HCT116 (cell line): ENCODE results near the gene THSD7B. TPM values are rescaled to one million over a fixed set of nuclear protein-coding genes. Genes with fewer than 3 reads are reported as not detected.

ENCODE experiments used
- ATAC-seq: fragments of 200-7000 bp; cut with Tn5 transposase; 2 replicates; pipeline ENCODE4 v1.9.1; 2020; ENCODE audit warnings: mild to moderate bottlenecking, moderate library complexity
- BruUV-seq: library from RNA; stranded (reverse); fragments of 400-500 nt; replicated peaks from 2 replicates; lab custom pipeline; 2021; lab: Mats Ljungman, UMichigan
- CTCF ChIA-PET: fragments of 300-600 bp; sonication (Branson Sonifier 250); formaldehyde crosslinking; loops from one replicate; lab custom pipeline; 2021; ENCODE audit warnings: antibody characterized with exemption; lab: Charles Lee
- POLR2A ChIA-PET: fragments of 300-600, 350-600 bp; sonication (Branson Sonifier 250); formaldehyde crosslinking; loops from one replicate; lab custom pipeline; 2021; ENCODE audit warnings: antibody characterized with exemption; lab: Charles Lee
- RAD21 ChIA-PET, 2 experiments: fragments of 300-600 bp; sonication (Branson Sonifier 250); formaldehyde crosslinking; loops; one replicate each; lab custom pipeline; 2023; ENCODE audit warnings: low total read pairs in 2 of 2; ENCODE audit not compliant: uncharacterized antibody in 2 of 2, unreplicated experiment in 2 of 2, low non-redundant PET in 1 of 2; lab: Charles Lee
- DNase-seq: peaks from one replicate; pipeline ENCODE4 v3.0.0-alpha.2; 2010; ENCODE audit warnings: low read depth, low spot score
- H2AFZ ChIP-seq: fragments of 200-600 bp; shearing (Covaris generic), sonication (generic); 2 replicates; pipeline ENCODE4 v1.6.1; 2017; ENCODE audit warnings: low read depth, mixed run types, mixed read lengths, antibody characterized with exemption, low read length; ENCODE audit not compliant: poor library complexity, severe bottlenecking
- H3K27ac ChIP-seq: 2 replicates; pipeline ENCODE4 v1.5.1; 2012; ENCODE audit warnings: low read depth, low read length
- H3K27me3 ChIP-seq: fragments of 200-600 bp; sonication (generic); 2 replicates; pipeline ENCODE4 v1.6.1; 2016; ENCODE audit warnings: mixed run types, low read length, mixed read lengths; ENCODE audit not compliant: insufficient read depth
- H3K36me3 ChIP-seq, 2 experiments: fragments of 200-500 bp in 1 of 2; fragments of 200-600 bp in 1 of 2; sonication (Bioruptor generic) in 1 of 2; sonication (generic) in 1 of 2; 2 replicates each; pipeline versions ENCODE4 v1.5.1 to v1.6.1; 2014 to 2016; ENCODE audit warnings: low read length in 2 of 2, inconsistent platforms in 1 of 2, mixed read lengths in 1 of 2, mixed run types in 1 of 2; ENCODE audit not compliant: insufficient read depth in 2 of 2, control insufficient read depth in 1 of 2
- H3K4me1 ChIP-seq, 2 experiments: fragments of 200-600 bp in 1 of 2; sonication (generic) in 1 of 2; 2 replicates each; pipeline versions ENCODE4 v1.5.1 to v1.6.1; 2012 to 2017; ENCODE audit warnings: low read length in 2 of 2, inconsistent platforms in 1 of 2, mild to moderate bottlenecking in 1 of 2, mixed read lengths in 1 of 2, mixed run types in 1 of 2, moderate library complexity in 1 of 2; ENCODE audit not compliant: insufficient read depth in 2 of 2, control insufficient read depth in 1 of 2
- H3K4me2 ChIP-seq: fragments of 200-600 bp; sonication (generic); 2 replicates; pipeline ENCODE4 v1.6.1; 2017; ENCODE audit warnings: mixed run types, low read length, mixed read lengths
- H3K4me3 ChIP-seq, 2 experiments: fragments of 200-600 bp in 1 of 2; sonication (generic) in 1 of 2; replicated peaks in 1 of 2; 2 replicates each; pipeline ENCODE4 v1.5.1; 2011 to 2016; ENCODE audit warnings: low read length in 2 of 2, control low read depth in 1 of 2, low read depth in 1 of 2, mild to moderate bottlenecking in 1 of 2, mixed read lengths in 1 of 2, mixed run types in 1 of 2
- H3K79me2 ChIP-seq: fragments of 200-600 bp; sonication (generic); 2 replicates; pipeline ENCODE4 v1.6.1; 2017; ENCODE audit warnings: mild to moderate bottlenecking, mixed run types, low read length, moderate library complexity, mixed read lengths; ENCODE audit not compliant: insufficient read depth
- H3K9ac ChIP-seq: fragments of 200-600 bp; sonication (generic); 2 replicates; pipeline ENCODE4 v1.6.1; 2016; ENCODE audit warnings: low read length, mixed read lengths
- H3K9me2 ChIP-seq: fragments of 200-600 bp; sonication (generic), shearing (Covaris generic); 2 replicates; pipeline ENCODE4 v1.6.1; 2017; ENCODE audit warnings: mixed run types, mild to moderate bottlenecking, moderate library complexity; ENCODE audit not compliant: insufficient read depth
- H3K9me3 ChIP-seq, 2 experiments: fragments of 200-500 bp in 1 of 2; fragments of 200-600 bp in 1 of 2; sonication (Bioruptor generic) in 1 of 2; sonication (generic) in 1 of 2; 2 replicates each; pipeline ENCODE4 v1.6.1; 2014 to 2017; ENCODE audit warnings: low read length in 2 of 2, mixed read lengths in 2 of 2, inconsistent platforms in 1 of 2, low read depth in 1 of 2, mild to moderate bottlenecking in 1 of 2, mixed run types in 1 of 2, moderate library complexity in 1 of 2; ENCODE audit not compliant: control insufficient read depth in 1 of 2, insufficient read depth in 1 of 2
- H4K20me1 ChIP-seq: fragments of 200-600 bp; sonication (generic), shearing (Covaris generic); 2 replicates; pipeline ENCODE4 v1.6.1; 2017; ENCODE audit warnings: mixed run types, mild to moderate bottlenecking, moderate library complexity; ENCODE audit not compliant: insufficient read depth
- CBX3 ChIP-seq: IDR thresholded peaks from 2 replicates; pipeline ENCODE4 v1.6.1; 2012; ENCODE audit warnings: low read depth
- CEBPB ChIP-seq: IDR thresholded peaks from 2 replicates; pipeline ENCODE4 v1.6.1; 2012; ENCODE audit warnings: low read depth
- EGR1 ChIP-seq: IDR thresholded peaks from 2 replicates; pipeline ENCODE4 v1.6.1; 2012; ENCODE audit warnings: low read depth
- ELF1 ChIP-seq: IDR thresholded peaks from 2 replicates; pipeline ENCODE4 v1.6.1; 2012; ENCODE audit warnings: low read depth, borderline replicate concordance
- EZH2phosphoT487 ChIP-seq: fragments of 200-600 bp; IDR thresholded peaks from 2 replicates; pipeline ENCODE4 v1.6.1; 2018; ENCODE audit warnings: antibody characterized with exemption, borderline replicate concordance
- FOSL1 ChIP-seq: IDR thresholded peaks from 2 replicates; pipeline ENCODE4 v1.6.1; 2012; ENCODE audit warnings: low read depth
- JUND ChIP-seq: IDR thresholded peaks from 2 replicates; pipeline ENCODE4 v1.6.1; 2012
- MAX ChIP-seq: IDR thresholded peaks from 2 replicates; pipeline ENCODE4 v1.6.1; 2012
- POLR2AphosphoS5 ChIP-seq: IDR thresholded peaks from 2 replicates; pipeline ENCODE4 v1.6.1; 2011; ENCODE audit warnings: mild to moderate bottlenecking, low read depth, low read length, moderate library complexity
- RAD21 ChIP-seq: IDR thresholded peaks from 2 replicates; pipeline ENCODE4 v1.6.1; 2012; ENCODE audit warnings: low read depth, mild to moderate bottlenecking
- REST ChIP-seq: IDR thresholded peaks from 2 replicates; pipeline ENCODE4 v1.6.1; 2012; ENCODE audit warnings: low read depth
- SIN3A ChIP-seq: IDR thresholded peaks from 2 replicates; pipeline ENCODE4 v1.6.1; 2012; ENCODE audit warnings: low read depth
- SP1 ChIP-seq: IDR thresholded peaks from 2 replicates; pipeline ENCODE4 v1.6.1; 2012; ENCODE audit warnings: low read depth
- SRF ChIP-seq: IDR thresholded peaks from 2 replicates; pipeline ENCODE4 v1.6.1; 2012; ENCODE audit warnings: low read depth
- TCF7L2 ChIP-seq: IDR thresholded peaks from 2 replicates; pipeline ENCODE4 v1.7.0; 2011; ENCODE audit warnings: borderline replicate concordance, inconsistent platforms; ENCODE audit not compliant: insufficient read depth, insufficient read length; ENCODE audit errors: extremely low read depth
- YY1 ChIP-seq: IDR thresholded peaks from 2 replicates; pipeline ENCODE4 v1.6.1; 2011; ENCODE audit warnings: low read length, low read depth, moderate library complexity, mild to moderate bottlenecking; ENCODE audit not compliant: insufficient replicate concordance; ENCODE audit errors: extremely low read depth
- ZFX ChIP-seq: fragments of 450-650 bp; IDR thresholded peaks from 2 replicates; pipeline ENCODE4 v1.6.1; 2017
- intact Hi-C: fragments of 100-400 bp; cut with micrococcal nuclease; formaldehyde crosslinking; loops from 2 replicates; pipeline ENCODE4 v1.10.0; 2022
- total RNA-seq: library from RNA; stranded (reverse); gene quantifications from one replicate; pipeline ENCODE4 v1.2.1, GENCODE V29; 2021; ENCODE audit not compliant: unreplicated experiment
- TF ChIP-seq, protein P1 (sequence below), 3 experiments: fragments of 200-600 bp in 1 of 3; sonication (generic) in 1 of 3; IDR thresholded peaks in 2 of 3; conservative IDR thresholded peaks in 1 of 3; 2 replicates each; pipeline ENCODE4 v1.5.1; 2012 to 2017; ENCODE audit warnings: low read depth in 2 of 3, low read length in 2 of 3, antibody characterized with exemption in 1 of 3, borderline replicate concordance in 1 of 3, control low read depth in 1 of 3, mild to moderate bottlenecking in 1 of 3, mixed read lengths in 1 of 3, mixed run types in 1 of 3, moderate library complexity in 1 of 3; ENCODE audit not compliant: insufficient read depth in 1 of 3
- TF ChIP-seq, protein P2 (sequence below): IDR thresholded peaks from 2 replicates; pipeline ENCODE4 v1.6.1; 2012

The THSD7B gene
- total RNA-seq, 1 experiment from 2014 or later: not detected

GRCh38 chr2:137411585-137411984, 646.2 kb downstream of the THSD7B start:
- H4K20me1 ChIP-seq: no peaks in the 10 kb centered on the region
- no TSS peak for BruUV-seq
- RAD21 ChIA-PET: no interaction called here
- no peaks in the 10 kb centered on the region for H3K79me2 ChIP-seq
- POLR2A ChIA-PET: no interaction called here
- H3K9ac ChIP-seq: no peak overlapping the region
- DNase-seq (no peak), ATAC-seq (no peak)
- H2AFZ ChIP-seq: no peak overlapping the region
- CTCF ChIA-PET: no interaction called here
- TF ChIP-seq, protein P1, sequence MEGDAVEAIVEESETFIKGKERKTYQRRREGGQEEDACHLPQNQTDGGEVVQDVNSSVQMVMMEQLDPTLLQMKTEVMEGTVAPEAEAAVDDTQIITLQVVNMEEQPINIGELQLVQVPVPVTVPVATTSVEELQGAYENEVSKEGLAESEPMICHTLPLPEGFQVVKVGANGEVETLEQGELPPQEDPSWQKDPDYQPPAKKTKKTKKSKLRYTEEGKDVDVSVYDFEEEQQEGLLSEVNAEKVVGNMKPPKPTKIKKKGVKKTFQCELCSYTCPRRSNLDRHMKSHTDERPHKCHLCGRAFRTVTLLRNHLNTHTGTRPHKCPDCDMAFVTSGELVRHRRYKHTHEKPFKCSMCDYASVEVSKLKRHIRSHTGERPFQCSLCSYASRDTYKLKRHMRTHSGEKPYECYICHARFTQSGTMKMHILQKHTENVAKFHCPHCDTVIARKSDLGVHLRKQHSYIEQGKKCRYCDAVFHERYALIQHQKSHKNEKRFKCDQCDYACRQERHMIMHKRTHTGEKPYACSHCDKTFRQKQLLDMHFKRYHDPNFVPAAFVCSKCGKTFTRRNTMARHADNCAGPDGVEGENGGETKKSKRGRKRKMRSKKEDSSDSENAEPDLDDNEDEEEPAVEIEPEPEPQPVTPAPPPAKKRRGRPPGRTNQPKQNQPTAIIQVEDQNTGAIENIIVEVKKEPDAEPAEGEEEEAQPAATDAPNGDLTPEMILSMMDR (IDR thresholded peaks at IDR 0.05 in 2 of 3, conservative IDR thresholded peaks at IDR 0.05 in 1 of 3; ENCODE audit: borderline replicate concordance in 1 of 3, insufficient read depth in 1 of 3, low read depth in 2 of 3, low read length in 2 of 3): no peak
- no peak for TF ChIP-seq SP1
- no peak for TF ChIP-seq TCF7L2
- TF ChIP-seq MAX: no peak
- TF ChIP-seq SIN3A: no peak
- no peak for TF ChIP-seq JUND
- TF ChIP-seq, protein P2, sequence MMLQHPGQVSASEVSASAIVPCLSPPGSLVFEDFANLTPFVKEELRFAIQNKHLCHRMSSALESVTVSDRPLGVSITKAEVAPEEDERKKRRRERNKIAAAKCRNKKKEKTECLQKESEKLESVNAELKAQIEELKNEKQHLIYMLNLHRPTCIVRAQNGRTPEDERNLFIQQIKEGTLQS: no peak
- no peak for TF ChIP-seq EGR1
- TF ChIP-seq CEBPB: no peak
- TF ChIP-seq RAD21: no peak
- TF ChIP-seq SRF: no peak
- TF ChIP-seq ZFX: no peak
- no peak for TF ChIP-seq POLR2AphosphoS5
- TF ChIP-seq EZH2phosphoT487: no peak
- TF ChIP-seq REST: no peak
- TF ChIP-seq FOSL1: no peak
- TF ChIP-seq YY1: no peak
- no peak for TF ChIP-seq ELF1
- TF ChIP-seq CBX3: no peak
- H3K27ac ChIP-seq: no peak overlapping the region
- no peaks in the 10 kb centered on the region for H3K27me3 ChIP-seq
- no peaks in the 10 kb centered on the region for H3K9me2 ChIP-seq
- no peak overlapping the region for H3K4me2 ChIP-seq
- H3K36me3 ChIP-seq: no peaks in the 10 kb centered on the region
- H3K9me3 ChIP-seq: peaks cover 5 to 15% of the 10 kb centered on the region in 2 experiments; a peak in 2 of 4 replicates
- intact Hi-C loops: no loop called here
- H3K4me3 ChIP-seq: no peak overlapping the region
- H3K4me1 ChIP-seq: no peaks in the 10 kb centered on the region
